ENCODE results near the gene PTPN22.

The PTPN22 gene

GRCh38 chr1:113899111-113899510, 27.6 kb upstream of the PTPN22 start:
- in situ Hi-C loops (cut with MboI; ENCODE audit: low sequenced_read_pairs, unreplicated experiment) = no loop called here
- DNase-seq (ENCODE audit: low spot score) = no peak
- TF ChIP-seq, protein P1, sequence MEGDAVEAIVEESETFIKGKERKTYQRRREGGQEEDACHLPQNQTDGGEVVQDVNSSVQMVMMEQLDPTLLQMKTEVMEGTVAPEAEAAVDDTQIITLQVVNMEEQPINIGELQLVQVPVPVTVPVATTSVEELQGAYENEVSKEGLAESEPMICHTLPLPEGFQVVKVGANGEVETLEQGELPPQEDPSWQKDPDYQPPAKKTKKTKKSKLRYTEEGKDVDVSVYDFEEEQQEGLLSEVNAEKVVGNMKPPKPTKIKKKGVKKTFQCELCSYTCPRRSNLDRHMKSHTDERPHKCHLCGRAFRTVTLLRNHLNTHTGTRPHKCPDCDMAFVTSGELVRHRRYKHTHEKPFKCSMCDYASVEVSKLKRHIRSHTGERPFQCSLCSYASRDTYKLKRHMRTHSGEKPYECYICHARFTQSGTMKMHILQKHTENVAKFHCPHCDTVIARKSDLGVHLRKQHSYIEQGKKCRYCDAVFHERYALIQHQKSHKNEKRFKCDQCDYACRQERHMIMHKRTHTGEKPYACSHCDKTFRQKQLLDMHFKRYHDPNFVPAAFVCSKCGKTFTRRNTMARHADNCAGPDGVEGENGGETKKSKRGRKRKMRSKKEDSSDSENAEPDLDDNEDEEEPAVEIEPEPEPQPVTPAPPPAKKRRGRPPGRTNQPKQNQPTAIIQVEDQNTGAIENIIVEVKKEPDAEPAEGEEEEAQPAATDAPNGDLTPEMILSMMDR (IDR thresholded peaks at IDR 0.05; ENCODE audit: borderline replicate concordance, control extremely low read depth, extremely low read depth, insufficient read depth, missing control alignments) = no peak

DNA sequence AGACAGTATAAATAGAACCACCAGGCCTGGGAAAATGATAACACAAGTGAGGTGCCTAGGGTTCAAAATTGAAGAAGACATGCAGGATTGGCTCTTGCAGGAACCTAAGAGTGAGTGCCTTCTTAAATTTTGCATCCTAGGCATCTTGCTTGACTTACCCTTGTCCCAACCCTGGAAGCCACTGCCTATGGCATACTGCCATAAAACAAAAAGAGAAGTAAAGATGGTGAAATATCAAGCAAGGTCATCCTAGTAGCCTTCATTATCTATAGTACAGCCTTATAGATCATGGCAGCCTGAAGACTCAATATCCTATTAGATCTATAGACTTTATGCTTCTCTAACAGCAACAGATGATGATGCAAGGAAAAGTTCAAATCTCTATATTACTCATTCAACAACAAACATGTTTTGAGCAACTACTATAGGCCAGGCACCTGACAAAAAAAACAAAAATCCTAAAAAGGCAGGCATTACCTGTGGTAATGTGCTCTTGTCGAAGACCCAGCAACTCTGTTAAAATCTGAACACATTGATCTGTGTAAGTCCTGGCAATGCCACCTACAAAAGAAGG, 26.8 kb upstream of the PTPN22 start:
- TF ChIP-seq, protein P1 (IDR thresholded peaks at IDR 0.05; ENCODE audit: borderline replicate concordance, control extremely low read depth, extremely low read depth, insufficient read depth, missing control alignments) = no peak
- in situ Hi-C loops (cut with MboI; ENCODE audit: low sequenced_read_pairs, unreplicated experiment) = no loop called here
- no peak for DNase-seq (ENCODE audit: low spot score)

- in situ Hi-C loops (cut with MboI; ENCODE audit: low sequenced_read_pairs, unreplicated experiment) = no loop called here
- TF ChIP-seq, protein P1 (IDR thresholded peaks at IDR 0.05; ENCODE audit: borderline replicate concordance, control extremely low read depth, extremely low read depth, insufficient read depth, missing control alignments) = no peak
- no peak for DNase-seq (ENCODE audit: low spot score)
Observed at GRCh38 chr1:113895961-113896360, 24.4 kb upstream of the PTPN22 start.

- TF ChIP-seq, protein P1 (IDR thresholded peaks at IDR 0.05; ENCODE audit: borderline replicate concordance, control extremely low read depth, extremely low read depth, insufficient read depth, missing control alignments) = no peak
Observed at GRCh38 chr1:113895098-113895497, 23.6 kb upstream of the PTPN22 start.

GRCh38 chr1:113893267-113893666, 21.8 kb upstream of the PTPN22 start:
- no peak for DNase-seq (ENCODE audit: low spot score)
- TF ChIP-seq, protein P1 (IDR thresholded peaks at IDR 0.05; ENCODE audit: borderline replicate concordance, control extremely low read depth, extremely low read depth, insufficient read depth, missing control alignments) = no peak
- in situ Hi-C loops (cut with MboI; ENCODE audit: low sequenced_read_pairs, unreplicated experiment) = no loop called here

More at GRCh38 chr1:113895098-113895497, 23.6 kb upstream of the PTPN22 start:
- in situ Hi-C loops (cut with MboI; ENCODE audit: low sequenced_read_pairs, unreplicated experiment) = no loop called here
- DNase-seq (ENCODE audit: low spot score) = no peak

- in situ Hi-C loops (cut with MboI; ENCODE audit: low sequenced_read_pairs, unreplicated experiment) = no loop called here
- no peak for DNase-seq (ENCODE audit: low spot score)
- TF ChIP-seq, protein P1 (IDR thresholded peaks at IDR 0.05; ENCODE audit: borderline replicate concordance, control extremely low read depth, extremely low read depth, insufficient read depth, missing control alignments) = no peak
Observed at GRCh38 chr1:113891631-113892220, 20.2 kb upstream of the PTPN22 start.
